Endothelial cell of umbilical vein (primary cell): ENCODE measurements around the gene CCDC136.

Source experiments
- CTCF ChIP-seq, 2 donors: IDR thresholded peaks; 1 replicate in 1 of 2; 2 replicates in 1 of 2; pipeline ENCODE4 v1.5.1; 2011; ENCODE audit warnings: low read length in 2 of 2, mild to moderate bottlenecking in 2 of 2, moderate library complexity in 2 of 2, control low read depth in 1 of 2, inconsistent platforms in 1 of 2, low read depth in 1 of 2; ENCODE audit not compliant: insufficient read depth in 1 of 2; ENCODE audit errors: extremely low read depth in 1 of 2
- EZH2 ChIP-seq: IDR thresholded peaks from 2 replicates; pipeline ENCODE4 v1.6.1; 2012; ENCODE audit warnings: borderline replicate concordance, low read depth, mild to moderate bottlenecking, moderate library complexity, low read length, inconsistent platforms; ENCODE audit not compliant: severe bottlenecking
- FOS ChIP-seq: IDR thresholded peaks from 2 replicates; pipeline ENCODE4 v1.6.1; 2011; ENCODE audit warnings: mild to moderate bottlenecking, low read length, moderate library complexity, borderline replicate concordance; ENCODE audit not compliant: insufficient read depth
- JUN ChIP-seq: IDR thresholded peaks from 2 replicates; pipeline ENCODE4 v1.6.1; 2011; ENCODE audit warnings: borderline replicate concordance, low read depth; ENCODE audit not compliant: insufficient read length, insufficient read depth
- MAX ChIP-seq: IDR thresholded peaks from 2 replicates; pipeline ENCODE4 v1.6.1; 2011; ENCODE audit not compliant: insufficient read depth, insufficient read length
- MYC ChIP-seq: IDR thresholded peaks from one replicate; pipeline ENCODE4 v1.6.1; 2011; ENCODE audit warnings: mild to moderate bottlenecking, low read depth, low read length
- POLR2A ChIP-seq: IDR thresholded peaks from 2 replicates; pipeline ENCODE4 v1.6.1; 2012; ENCODE audit warnings: low read depth, mild to moderate bottlenecking, control low read depth, low read length
- POLR2AphosphoS5 ChIP-seq: IDR thresholded peaks from 2 replicates; pipeline ENCODE4 v1.6.1; 2012; ENCODE audit warnings: low read depth, mild to moderate bottlenecking, control low read depth, low read length, moderate library complexity; ENCODE audit not compliant: insufficient read depth

- TF ChIP-seq POLR2A (no peak), CTCF (IDR thresholded peaks at IDR 0.05; ENCODE audit: extremely low read depth in 1 of 2, insufficient read depth in 1 of 2, low read depth in 1 of 2, low read length in 2 of 2) (no peak), EZH2 (no peak), JUN (no peak), MAX (no peak), POLR2AphosphoS5 (no peak), MYC (no peak), FOS (no peak)
Measured at GRCh38 chr7:128757203-128757602, 34.6 kb upstream of the CCDC136 start.
